Neural progenitor cell (in vitro differentiated cells): Measurements from ENCODE around the gene PUDP.

Source experiments
- EZH2 ChIP-seq: fragments of 200-600 bp; sonication (generic); IDR thresholded peaks from 2 replicates; pipeline ENCODE4 v1.6.1; 2017; ENCODE audit warnings: antibody characterized with exemption, mild to moderate bottlenecking, moderate library complexity
- EZH2phosphoT487 ChIP-seq: fragments of 200-600 bp; sonication (generic); IDR thresholded peaks from 2 replicates; pipeline ENCODE4 v1.6.1; 2017; ENCODE audit warnings: antibody characterized with exemption
- TF ChIP-seq, protein P1 (sequence below): fragments of 200-600 bp; sonication (generic); IDR thresholded peaks from 2 replicates; pipeline ENCODE4 v1.5.1; 2017; ENCODE audit warnings: antibody characterized with exemption, mild to moderate bottlenecking

DNA sequence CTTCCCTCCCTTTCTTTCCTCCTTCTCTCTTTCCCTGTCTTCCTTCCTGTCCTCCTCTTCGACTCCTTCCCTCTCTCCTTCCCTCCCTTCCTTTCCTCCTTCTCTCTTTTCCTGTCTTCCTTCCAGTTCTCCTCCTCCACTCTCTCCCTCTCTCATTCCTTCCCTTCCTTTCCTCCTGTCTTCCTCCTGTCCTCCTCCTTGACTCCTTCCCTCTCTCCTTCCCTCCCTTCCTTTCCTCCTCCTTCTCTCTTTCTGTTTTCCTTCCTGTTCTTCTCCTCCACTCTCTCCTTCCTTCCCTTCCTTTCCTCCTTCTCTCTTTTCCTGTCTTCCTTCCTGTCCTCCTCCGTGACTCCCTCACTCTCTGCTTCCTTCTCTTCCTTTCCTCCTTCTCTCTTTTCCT, 5.3 kb upstream of the PUDP start:
- TF ChIP-seq, protein P1, sequence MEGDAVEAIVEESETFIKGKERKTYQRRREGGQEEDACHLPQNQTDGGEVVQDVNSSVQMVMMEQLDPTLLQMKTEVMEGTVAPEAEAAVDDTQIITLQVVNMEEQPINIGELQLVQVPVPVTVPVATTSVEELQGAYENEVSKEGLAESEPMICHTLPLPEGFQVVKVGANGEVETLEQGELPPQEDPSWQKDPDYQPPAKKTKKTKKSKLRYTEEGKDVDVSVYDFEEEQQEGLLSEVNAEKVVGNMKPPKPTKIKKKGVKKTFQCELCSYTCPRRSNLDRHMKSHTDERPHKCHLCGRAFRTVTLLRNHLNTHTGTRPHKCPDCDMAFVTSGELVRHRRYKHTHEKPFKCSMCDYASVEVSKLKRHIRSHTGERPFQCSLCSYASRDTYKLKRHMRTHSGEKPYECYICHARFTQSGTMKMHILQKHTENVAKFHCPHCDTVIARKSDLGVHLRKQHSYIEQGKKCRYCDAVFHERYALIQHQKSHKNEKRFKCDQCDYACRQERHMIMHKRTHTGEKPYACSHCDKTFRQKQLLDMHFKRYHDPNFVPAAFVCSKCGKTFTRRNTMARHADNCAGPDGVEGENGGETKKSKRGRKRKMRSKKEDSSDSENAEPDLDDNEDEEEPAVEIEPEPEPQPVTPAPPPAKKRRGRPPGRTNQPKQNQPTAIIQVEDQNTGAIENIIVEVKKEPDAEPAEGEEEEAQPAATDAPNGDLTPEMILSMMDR: no peak
- TF ChIP-seq EZH2 (no peak), EZH2phosphoT487 (no peak)
